MM.1S (cell line): ENCODE data around the gene RSBN1L.

Experiments
- DNase-seq: peaks from one replicate; pipeline ENCODE4 v3.0.0-alpha.2; 2015
- H2AFZ ChIP-seq: fragments of 300-600 bp; sonication (generic); 2 replicates; pipeline ENCODE4 v1.6.0; 2016; ENCODE audit warnings: antibody characterized with exemption, low read length
- H3F3A ChIP-seq: fragments of 300-600 bp; sonication (generic); 2 replicates; pipeline ENCODE4 v1.6.1; 2016; ENCODE audit warnings: mild to moderate bottlenecking, antibody characterized with exemption, low read length, moderate library complexity, mixed read lengths; ENCODE audit not compliant: insufficient read depth
- H3K27ac ChIP-seq: fragments of 300-600 bp; sonication (generic); 2 replicates; pipeline ENCODE4 v1.5.1; 2016; ENCODE audit warnings: mild to moderate bottlenecking, low read length
- H3K27me3 ChIP-seq: fragments of 300-600 bp; sonication (generic); replicated peaks from 2 replicates; pipeline ENCODE4 v1.6.0; 2016; ENCODE audit warnings: low read length; ENCODE audit not compliant: insufficient read depth
- H3K36me3 ChIP-seq: fragments of 300-600 bp; sonication (generic); replicated peaks from 2 replicates; pipeline ENCODE4 v1.6.1; 2016; ENCODE audit warnings: mild to moderate bottlenecking, low read length, mixed read lengths; ENCODE audit not compliant: insufficient read depth
- H3K4me1 ChIP-seq: fragments of 300-600 bp; sonication (generic); 2 replicates; pipeline ENCODE4 v1.6.1; 2016; ENCODE audit warnings: low read length, mixed read lengths
- H3K4me2 ChIP-seq: fragments of 300-600 bp; sonication (generic); 2 replicates; pipeline ENCODE4 v1.6.0; 2016; ENCODE audit warnings: low read depth, low read length
- H3K4me3 ChIP-seq: fragments of 300-600 bp; sonication (generic); 2 replicates; pipeline ENCODE4 v1.5.1; 2016; ENCODE audit warnings: low read length, mixed read lengths
- H3K79me2 ChIP-seq: fragments of 300-600 bp; sonication (generic); 2 replicates; pipeline ENCODE4 v1.6.1; 2016; ENCODE audit warnings: mixed run types, low read length, mixed read lengths
- H3K9ac ChIP-seq: fragments of 300-600 bp; sonication (generic); 2 replicates; pipeline ENCODE4 v1.6.1; 2016; ENCODE audit warnings: low read length, mixed read lengths
- H3K9me2 ChIP-seq: fragments of 300-600 bp; sonication (generic); replicated peaks from 2 replicates; pipeline ENCODE4 v1.6.1; 2016; ENCODE audit warnings: mild to moderate bottlenecking, low read length, mixed read lengths; ENCODE audit not compliant: insufficient read depth
- H3K9me3 ChIP-seq: fragments of 300-600 bp; sonication (generic); replicated peaks from 2 replicates; pipeline ENCODE4 v1.6.1; 2016; ENCODE audit warnings: mild to moderate bottlenecking, low read length, mixed read lengths; ENCODE audit not compliant: insufficient read depth
- H4K20me1 ChIP-seq: fragments of 300-600 bp; sonication (generic); 2 replicates; pipeline ENCODE4 v1.6.1; 2016; ENCODE audit warnings: mild to moderate bottlenecking, low read length, moderate library complexity, mixed read lengths; ENCODE audit not compliant: insufficient read depth
- EZH2 ChIP-seq: fragments of 300-600 bp; sonication (generic); optimal IDR thresholded peaks from 2 replicates; pipeline ENCODE3; 2017; ENCODE audit warnings: low read depth, mild to moderate bottlenecking, antibody characterized with exemption, low read length, mixed read lengths
- EZH2phosphoT487 ChIP-seq: fragments of 300-600 bp; sonication (generic); IDR thresholded peaks from 2 replicates; pipeline ENCODE4 v1.6.1; 2018; ENCODE audit warnings: antibody characterized with exemption, low read length
- TF ChIP-seq, protein P1 (sequence below): fragments of 300-600 bp; sonication (generic); IDR thresholded peaks from 2 replicates; pipeline ENCODE4 v1.5.1; 2016; ENCODE audit warnings: antibody characterized with exemption, low read length, mixed read lengths

Gene RSBN1L

DNA sequence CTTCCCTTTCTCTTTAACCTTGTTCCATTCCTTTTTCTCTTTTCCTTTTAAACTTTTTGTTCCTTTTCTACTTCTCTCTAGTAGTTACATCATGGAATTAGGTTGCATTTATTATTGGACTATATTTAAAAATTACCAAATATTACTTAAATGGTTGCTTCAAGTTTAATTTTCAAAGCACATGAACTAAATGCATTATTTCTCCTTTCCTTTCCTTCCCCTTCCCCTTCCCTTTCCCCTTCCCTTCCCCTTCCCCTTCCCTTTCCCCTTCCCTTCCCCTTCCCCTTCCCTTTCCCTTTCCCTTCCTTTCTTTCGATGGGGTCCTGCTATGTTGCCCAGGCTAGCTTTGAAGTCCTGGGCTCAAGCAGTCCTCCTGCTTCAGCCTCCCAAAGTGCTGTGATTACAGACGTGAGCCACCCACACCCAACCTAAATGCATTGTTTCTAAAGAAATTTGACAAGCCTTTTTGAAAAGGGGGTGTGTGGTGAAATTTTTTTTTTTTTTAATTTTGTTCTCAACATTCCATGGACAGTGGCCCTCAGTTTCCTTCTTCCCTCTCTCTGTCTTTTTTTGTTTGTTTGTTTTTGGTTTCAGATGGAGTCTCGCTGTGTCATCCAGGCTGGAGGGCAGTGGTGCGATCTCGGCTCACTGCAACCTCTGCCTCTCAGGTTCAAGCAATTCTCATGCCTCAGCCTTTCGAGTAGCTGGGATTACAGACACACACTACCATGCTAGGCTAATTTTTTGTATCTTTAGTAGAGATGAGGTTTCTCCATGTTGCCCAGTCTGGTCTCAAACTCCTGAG is 70.7 kb downstream of the RSBN1L start:
- no peak overlapping the region for H3K27ac ChIP-seq
- TF ChIP-seq, protein P1, sequence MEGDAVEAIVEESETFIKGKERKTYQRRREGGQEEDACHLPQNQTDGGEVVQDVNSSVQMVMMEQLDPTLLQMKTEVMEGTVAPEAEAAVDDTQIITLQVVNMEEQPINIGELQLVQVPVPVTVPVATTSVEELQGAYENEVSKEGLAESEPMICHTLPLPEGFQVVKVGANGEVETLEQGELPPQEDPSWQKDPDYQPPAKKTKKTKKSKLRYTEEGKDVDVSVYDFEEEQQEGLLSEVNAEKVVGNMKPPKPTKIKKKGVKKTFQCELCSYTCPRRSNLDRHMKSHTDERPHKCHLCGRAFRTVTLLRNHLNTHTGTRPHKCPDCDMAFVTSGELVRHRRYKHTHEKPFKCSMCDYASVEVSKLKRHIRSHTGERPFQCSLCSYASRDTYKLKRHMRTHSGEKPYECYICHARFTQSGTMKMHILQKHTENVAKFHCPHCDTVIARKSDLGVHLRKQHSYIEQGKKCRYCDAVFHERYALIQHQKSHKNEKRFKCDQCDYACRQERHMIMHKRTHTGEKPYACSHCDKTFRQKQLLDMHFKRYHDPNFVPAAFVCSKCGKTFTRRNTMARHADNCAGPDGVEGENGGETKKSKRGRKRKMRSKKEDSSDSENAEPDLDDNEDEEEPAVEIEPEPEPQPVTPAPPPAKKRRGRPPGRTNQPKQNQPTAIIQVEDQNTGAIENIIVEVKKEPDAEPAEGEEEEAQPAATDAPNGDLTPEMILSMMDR: no peak
- no peak for TF ChIP-seq EZH2
- TF ChIP-seq EZH2phosphoT487: no peak
- peaks cover 35% of the 10 kb centered on the region for H3K79me2 ChIP-seq
- no peaks in the 10 kb centered on the region for H3K9me3 ChIP-seq
- H3K4me3 ChIP-seq: no peak overlapping the region
- no peaks in the 10 kb centered on the region for H3K27me3 ChIP-seq
- H2AFZ ChIP-seq: no peak overlapping the region
- H3K4me2 ChIP-seq: no peak overlapping the region
- H3K4me1 ChIP-seq: no peaks in the 10 kb centered on the region
- H3K9me2 ChIP-seq: no peaks in the 10 kb centered on the region
- no peaks in the 10 kb centered on the region; the same call in 1 of the 2 replicates for H4K20me1 ChIP-seq
- H3F3A ChIP-seq: no peaks in the 10 kb centered on the region
- no peak for DNase-seq
- H3K36me3 ChIP-seq: peaks cover 3% of the 10 kb centered on the region; the same call in 1 of the 2 replicates
- no peak overlapping the region for H3K9ac ChIP-seq

DNA sequence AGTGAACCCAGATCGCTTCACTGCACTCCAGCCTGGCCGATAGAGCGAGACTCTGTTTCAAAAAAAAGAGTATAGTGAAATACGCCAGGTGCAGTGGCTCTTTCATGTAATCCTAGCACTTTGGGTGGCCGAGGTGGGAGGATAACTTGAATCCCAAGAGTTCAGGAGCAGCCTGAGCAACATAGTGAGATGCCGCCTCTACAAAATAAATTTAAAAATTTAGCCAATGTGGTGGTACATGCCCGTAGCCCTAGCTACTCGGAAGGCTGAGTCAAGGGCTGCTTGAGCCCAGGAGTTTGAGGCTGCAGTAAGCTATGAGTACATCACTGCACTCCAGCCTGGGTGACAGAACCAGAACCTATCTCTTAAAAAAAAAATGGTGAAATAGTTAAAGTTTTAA is 74.1 kb downstream of the RSBN1L start:
- Histone ChIP-seq H4K20me1 (no peaks in the 10 kb centered on the region), H3K79me2 (peaks cover 12% of the 10 kb centered on the region; the same call in 1 of the 2 replicates), H3K36me3 (peaks cover 3% of the 10 kb centered on the region; the same call in 1 of the 2 replicates), H3K27ac (no peak overlapping the region), H3K9me3 (no peaks in the 10 kb centered on the region), H3K9ac (no peak overlapping the region), H3K4me1 (no peaks in the 10 kb centered on the region), H3K27me3 (no peaks in the 10 kb centered on the region), H3K9me2 (no peaks in the 10 kb centered on the region), H3K4me3 (no peak overlapping the region), H2AFZ (no peak overlapping the region), H3K4me2 (no peak overlapping the region), H3F3A (no peaks in the 10 kb centered on the region)
- TF ChIP-seq EZH2 (no peak), EZH2phosphoT487 (no peak)
- TF ChIP-seq, protein P1: no peak
- DNase-seq: no peak

DNA sequence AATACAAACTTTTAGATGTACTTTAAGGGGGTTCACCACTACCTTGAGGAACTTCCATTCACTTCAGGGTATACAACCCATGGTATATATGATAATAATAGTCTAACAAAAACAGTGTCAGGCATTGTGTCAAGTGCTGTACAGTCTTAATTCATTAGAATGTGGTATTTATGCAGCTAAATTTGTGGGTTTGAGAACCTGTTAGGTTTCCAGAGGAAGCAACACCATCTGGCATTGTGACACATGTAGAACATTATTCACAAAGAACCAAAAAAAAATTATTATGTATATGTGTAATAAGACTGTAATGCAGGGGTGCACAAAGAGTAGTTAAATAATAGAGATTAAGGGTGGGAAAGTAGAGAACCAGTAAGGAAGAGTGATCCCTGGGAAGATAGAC is 75.6 kb downstream of the RSBN1L start:
- Histone ChIP-seq H3K27ac (no peak overlapping the region), H2AFZ (no peak overlapping the region), H4K20me1 (no peaks in the 10 kb centered on the region), H3K9me3 (no peaks in the 10 kb centered on the region), H3K79me2 (peaks cover 8% of the 10 kb centered on the region; the same call in 1 of the 2 replicates), H3K4me1 (no peaks in the 10 kb centered on the region), H3K9me2 (no peaks in the 10 kb centered on the region), H3F3A (no peaks in the 10 kb centered on the region), H3K27me3 (no peaks in the 10 kb centered on the region), H3K9ac (no peak overlapping the region), H3K36me3 (peaks cover 3% of the 10 kb centered on the region; the same call in 1 of the 2 replicates), H3K4me3 (no peak overlapping the region), H3K4me2 (no peak overlapping the region)
- no peak for TF ChIP-seq EZH2
- TF ChIP-seq, protein P1: no peak
- no peak for TF ChIP-seq EZH2phosphoT487
- DNase-seq: no peak
